K562 (cell line): ENCODE measurements around the gene DBH. TPM values are rescaled to one million over a fixed set of nuclear protein-coding genes. Genes with fewer than 3 reads are reported as not detected.

Experiments used
- ATAC-seq: fragments of 200-7000 bp; cut with Tn5 transposase; 3 replicates; pipeline ENCODE4 v1.9.1; 2020; ENCODE audit warnings: moderate library complexity
- BruUV-seq: library from RNA; stranded (reverse); fragments of 400-500 nt; replicated peaks from 2 replicates; lab custom pipeline; 2021; lab: Mats Ljungman, UMichigan
- CTCF ChIA-PET: fragments of 300-600 bp; formaldehyde crosslinking; extraction: SDS; loops from one replicate; lab custom pipeline; 2021; ENCODE audit warnings: low intra/inter-chr PET ratio; lab: Yijun Ruan, JAX
- POLR2A ChIA-PET: fragments of 300-600, 350-650 bp; sonication (Branson Sonifier 250); formaldehyde crosslinking; extraction: SDS; loops from one replicate; lab custom pipeline; 2021; ENCODE audit warnings: antibody characterized with exemption, inconsistent platforms; lab: Yijun Ruan, JAX
- DNase-seq, 4 experiments: peaks; one replicate each; pipeline versions ENCODE4 v3.0.0 to v3.0.0-alpha.2; 2011 to 2018; ENCODE audit warnings: low spot score in 3 of 4, mixed read lengths in 3 of 4; ENCODE audit errors: extremely low read depth in 1 of 4
- FAIRE-seq: peaks from 2 replicates; lab custom pipeline; 2011; peaks lifted over from hg19 to GRCh38; lab: Jason Lieb, UNC
- H2AFZ ChIP-seq: 2 replicates; pipeline ENCODE4 v1.6.0; 2011; ENCODE audit warnings: low read depth, low read length, control low read depth, inconsistent platforms
- H3K27ac ChIP-seq: fragments of 200-600 bp; 3 replicates; pipeline ENCODE4 v1.8.0; 2011; ENCODE audit warnings: low read depth, mild to moderate bottlenecking, control low read depth, inconsistent platforms, low read length, moderate library complexity, mixed read lengths; ENCODE audit errors: extremely low read depth
- H3K27me3 ChIP-seq, 2 experiments: fragments of 300-600 bp in 1 of 2; 2 replicates in 1 of 2; 3 replicates in 1 of 2; pipeline versions ENCODE4 v1.6.0 to v1.8.0; 2011; ENCODE audit warnings: inconsistent platforms in 2 of 2, low read length in 2 of 2, mild to moderate bottlenecking in 1 of 2, mixed read lengths in 1 of 2, moderate library complexity in 1 of 2; ENCODE audit not compliant: control insufficient read depth in 2 of 2, insufficient read depth in 2 of 2
- H3K36me3 ChIP-seq: fragments of 300-600 bp; 3 replicates; pipeline ENCODE4 v1.8.0; 2011; ENCODE audit warnings: mild to moderate bottlenecking, low read length, inconsistent platforms; ENCODE audit not compliant: control insufficient read depth, insufficient read depth
- H3K4me1 ChIP-seq, 2 experiments: fragments of 200-600 bp in 1 of 2; replicated peaks in 1 of 2; 2 replicates in 1 of 2; 3 replicates in 1 of 2; pipeline versions ENCODE4 v1.5.1 to v1.8.0; 2011; ENCODE audit warnings: inconsistent platforms in 2 of 2, low read length in 2 of 2, mild to moderate bottlenecking in 1 of 2, mixed read lengths in 1 of 2, moderate library complexity in 1 of 2; ENCODE audit not compliant: control insufficient read depth in 2 of 2, insufficient read depth in 2 of 2
- H3K4me2 ChIP-seq: 2 replicates; pipeline ENCODE4 v1.6.1; 2011; ENCODE audit warnings: low read length, control low read depth, inconsistent platforms, mixed read lengths; ENCODE audit not compliant: insufficient read depth
- H3K4me3 ChIP-seq: fragments of 200-600 bp; sonication (generic), shearing (Covaris generic); 2 replicates; pipeline ENCODE4 v1.5.1; 2016; ENCODE audit warnings: control low read depth, inconsistent platforms
- H3K79me2 ChIP-seq: fragments of 200-600 bp; 3 replicates; pipeline ENCODE4 v1.8.0; 2011; ENCODE audit warnings: low read length, inconsistent platforms; ENCODE audit not compliant: control insufficient read depth, insufficient read depth
- H3K9ac ChIP-seq, 2 experiments: 2 replicates each; pipeline versions ENCODE4 v1.6.0 to v1.6.1; 2011; ENCODE audit warnings: low read depth in 2 of 2, low read length in 2 of 2, control low read depth in 1 of 2, inconsistent platforms in 1 of 2, mild to moderate bottlenecking in 1 of 2, mixed read lengths in 1 of 2; ENCODE audit not compliant: insufficient read depth in 1 of 2
- H3K9me1 ChIP-seq: one replicate; pipeline ENCODE4 v1.6.0; 2011; ENCODE audit warnings: inconsistent platforms, mild to moderate bottlenecking, low read length, moderate library complexity; ENCODE audit not compliant: control insufficient read depth, insufficient read depth
- H3K9me3 ChIP-seq: replicated peaks from 2 replicates; pipeline ENCODE4 v1.5.1; 2011; ENCODE audit warnings: low read depth, low read length, inconsistent platforms; ENCODE audit not compliant: control insufficient read depth, insufficient read depth
- H4K20me1 ChIP-seq: replicated peaks from 2 replicates; pipeline ENCODE4 v1.6.1; 2011; ENCODE audit warnings: low read length, inconsistent platforms, mixed read lengths; ENCODE audit not compliant: control insufficient read depth, insufficient read depth
- CBFA2T3 ChIP-seq: fragments of 450-650 bp; IDR thresholded peaks from 2 replicates; pipeline ENCODE4 v1.6.1; 2017
- DMBX1 ChIP-seq: fragments of 250-450 bp; sonication (Bioruptor Pico); IDR thresholded peaks from 2 replicates; pipeline ENCODE4 v1.8.0; 2022; ENCODE audit warnings: inconsistent platforms, mild to moderate bottlenecking, moderate library complexity, borderline replicate concordance
- MEIS2 ChIP-seq: fragments of 450-650 bp; IDR thresholded peaks from 2 replicates; pipeline ENCODE4 v1.6.1; 2014; ENCODE audit warnings: mild to moderate bottlenecking; ENCODE audit not compliant: partially characterized antibody
- MYBL2 ChIP-seq, 2 experiments: fragments of 450-650 bp in 1 of 2; sonication (generic) in 1 of 2; formaldehyde crosslinking in 1 of 2; IDR thresholded peaks; 2 replicates each; pipeline versions ENCODE4 v1.6.1 to v1.8.1; 2017 to 2022; ENCODE audit warnings: borderline replicate concordance in 1 of 2, inconsistent platforms in 1 of 2, low read depth in 1 of 2, mild to moderate bottlenecking in 1 of 2, missing genetic modification reagents in 1 of 2, moderate library complexity in 1 of 2
- NR2C1 ChIP-seq, 2 experiments: fragments of 450-650 bp; IDR thresholded peaks; 2 replicates each; pipeline ENCODE4 v1.6.1; 2017; ENCODE audit warnings: mild to moderate bottlenecking in 2 of 2, antibody characterized with exemption in 1 of 2, inconsistent platforms in 1 of 2, missing compliant biosample characterization in 1 of 2, missing genetic modification characterization in 1 of 2
- RBBP5 ChIP-seq: fragments of 200-600 bp; sonication (generic); IDR thresholded peaks from 2 replicates; pipeline ENCODE4 v1.6.1; 2012; ENCODE audit warnings: borderline replicate concordance, mild to moderate bottlenecking, low read length, control low read depth, inconsistent platforms; ENCODE audit not compliant: insufficient read depth, poor library complexity, severe bottlenecking
- RBM25 ChIP-seq: fragments of 200-400 bp; formaldehyde crosslinking; IDR thresholded peaks from 2 replicates; pipeline ENCODE4 v1.6.1; 2018; ENCODE audit warnings: low read length, low read depth, moderate library complexity; ENCODE audit not compliant: severe bottlenecking
- RHOXF2B ChIP-seq: fragments of 250-450 bp; sonication (Bioruptor Pico); conservative IDR thresholded peaks from 2 replicates; pipeline ENCODE4 v1.5.1; 2021
- SLC30A9 ChIP-seq: fragments of 250-450 bp; sonication (Bioruptor Pico); IDR thresholded peaks from 2 replicates; pipeline ENCODE4 v1.8.0; 2022; ENCODE audit warnings: mild to moderate bottlenecking, moderate library complexity
- SPI1 ChIP-seq: IDR thresholded peaks from 2 replicates; pipeline ENCODE4 v1.6.1; 2011; ENCODE audit warnings: low read depth, low read length, control low read depth, borderline replicate concordance
- STAG1 ChIP-seq: sonication (generic); formaldehyde crosslinking; IDR thresholded peaks from 2 replicates; pipeline ENCODE4 v1.5.0; 2020; ENCODE audit warnings: missing genetic modification reagents, borderline replicate concordance
- ZFP36 ChIP-seq: fragments of 150-350 bp; IDR thresholded peaks from 2 replicates; pipeline ENCODE4 v1.6.1; 2018; ENCODE audit warnings: low read length, low read depth; ENCODE audit not compliant: partially characterized antibody
- ZNF232 ChIP-seq: sonication (generic); formaldehyde crosslinking; IDR thresholded peaks from 2 replicates; pipeline ENCODE4 v1.8.0; 2022; ENCODE audit warnings: mild to moderate bottlenecking, missing genetic modification reagents
- ZSCAN29 ChIP-seq: fragments of 450-650 bp; IDR thresholded peaks from 2 replicates; pipeline ENCODE4 v1.6.1; 2017
- WGBS: fragments of 100-300 bp; shearing (Covaris generic); methylation state at CpG from one replicate; pipeline ENCODE4 v1.1.6; 2016; ENCODE audit warnings: low coverage, mixed read lengths; ENCODE audit not compliant: insufficient coverage; ENCODE audit errors: missing lambda C conversion rate; 5-methylcytosine and 5-hydroxymethylcytosine counted together
- in situ Hi-C: fragments of 300-500 bp; cut with MboI; formaldehyde crosslinking; loops from 4 replicates; pipeline ENCODE4 v1.15.0; 2018; ENCODE audit warnings: inconsistent platforms, mixed read lengths
- intact Hi-C: fragments of 100-400 bp; cut with micrococcal nuclease; formaldehyde crosslinking; loops from 2 replicates; pipeline ENCODE4 v1.14.2; 2022
- polyA plus RNA-seq, 8 experiments: library from polyadenylated mRNA; depleted of rRNA in 4 of 8; stranded (reverse) in 5 of 8; unstranded in 3 of 8; fragments of >200 nt; fragmentation: Nextera tagmentation in 2 of 8; fragmentation: Illumina TruSeq in 1 of 8; extraction: Ambion mirVana in 2 of 8; extraction: Trizol in 1 of 8; gene quantifications; 2 replicates each; pipeline versions ENCODE4 v1.2.1 to v1.2.3, GENCODE V29; 2011 to 2014; ENCODE audit warnings: inconsistent platforms in 1 of 8, missing spikeins in 1 of 8
- total RNA-seq, 7 experiments: library from RNA; depleted of rRNA in 6 of 7; stranded (reverse); fragments of >200 nt in 6 of 7; fragmentation: Illumina TruSeq in 2 of 7; extraction: Trizol in 2 of 7; gene quantifications; 2 replicates each; pipeline versions ENCODE4 v1.2.1 to v1.2.3, GENCODE V29; 2011 to 2021; ENCODE audit warnings: low replicate concordance in 1 of 7
- TF ChIP-seq, protein P1 (sequence below), 2 experiments: fragments of 450-650 bp in 1 of 2; sonication (generic) in 1 of 2; formaldehyde crosslinking; conservative IDR thresholded peaks; 2 replicates each; pipeline versions ENCODE4 v1.4.0 to v1.8.1; 2020 to 2022; ENCODE audit warnings: mild to moderate bottlenecking in 1 of 2, missing genetic modification reagents in 1 of 2
- TF ChIP-seq, protein P2 (sequence below): IDR thresholded peaks from 2 replicates; pipeline ENCODE4 v1.6.1; 2014; ENCODE audit warnings: antibody characterized with exemption
- TF ChIP-seq, protein P3 (sequence below): fragments of 250-450 bp; sonication (Bioruptor Pico); IDR thresholded peaks from 2 replicates; pipeline ENCODE4 v1.8.0; 2021; ENCODE audit warnings: moderate library complexity, mild to moderate bottlenecking, inconsistent platforms

The DBH gene
- total and polyA plus RNA-seq, 9 of the 15 experiments (the other 6 are each of a cell fraction or from before 2014, with no cell fraction given), result not detected

DNA sequence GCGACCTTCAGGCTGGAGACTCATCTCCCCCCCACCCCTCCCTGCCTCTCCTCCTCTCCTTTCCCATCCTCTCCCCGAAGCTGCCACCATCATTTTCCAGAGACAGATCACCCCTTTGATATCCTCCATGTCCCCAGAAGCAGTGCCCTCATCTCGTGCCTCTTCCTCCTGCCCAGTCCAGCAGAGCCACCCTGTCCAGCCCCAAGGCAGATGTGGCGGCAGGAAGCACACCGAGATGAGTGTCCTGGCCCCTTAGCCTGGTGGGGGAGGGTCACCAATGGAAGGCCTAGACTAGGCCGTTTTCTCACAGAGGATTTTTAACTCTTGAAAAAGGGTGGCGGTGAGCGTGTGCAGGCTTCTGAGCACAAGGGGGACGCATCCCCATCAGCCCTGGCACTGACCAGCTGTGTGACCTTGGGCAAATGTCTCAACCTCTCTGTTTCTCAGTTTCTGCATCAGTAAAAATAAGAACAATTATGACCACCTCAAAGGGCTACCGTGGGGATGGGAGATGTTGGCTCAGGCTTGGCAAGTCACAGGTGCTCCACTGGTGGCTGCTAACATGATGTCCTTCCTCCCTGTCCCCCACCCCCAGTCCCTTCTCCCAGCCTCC lies 53.1 kb downstream of the DBH start:
- WGBS, result 2% methylated on average over 9 of the region's 10 CpGs
- no peaks in the 10 kb centered on the region for H3K9me3 ChIP-seq
- H3K79me2 ChIP-seq, result no peaks in the 10 kb centered on the region
- TF ChIP-seq NR2C1 (IDR thresholded peaks at IDR 0.05) (no peak), NR2C1 (tag; IDR thresholded peaks at IDR 0.05) (no peak), SPI1 (no peak), ZFP36 (peak; percentile 76), DMBX1 (CRISPR knock-in tag) (no peak), RHOXF2B (no peak), ZSCAN29 (no peak), RBBP5 (no peak), MYBL2 (IDR thresholded peaks at IDR 0.05; ENCODE audit: low read depth) (no peak), MYBL2 (CRISPR knock-in tag; IDR thresholded peaks at IDR 0.05; ENCODE audit: borderline replicate concordance) (no peak), STAG1 (CRISPR knock-in tag) (no peak), ZNF232 (no peak), SLC30A9 (CRISPR knock-in tag) (no peak), RBM25 (peak; percentile 94), MEIS2 (no peak), CBFA2T3 (no peak)
- TF ChIP-seq, protein P1, sequence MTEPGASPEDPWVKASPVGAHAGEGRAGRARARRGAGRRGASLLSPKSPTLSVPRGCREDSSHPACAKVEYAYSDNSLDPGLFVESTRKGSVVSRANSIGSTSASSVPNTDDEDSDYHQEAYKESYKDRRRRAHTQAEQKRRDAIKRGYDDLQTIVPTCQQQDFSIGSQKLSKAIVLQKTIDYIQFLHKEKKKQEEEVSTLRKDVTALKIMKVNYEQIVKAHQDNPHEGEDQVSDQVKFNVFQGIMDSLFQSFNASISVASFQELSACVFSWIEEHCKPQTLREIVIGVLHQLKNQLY (CRISPR knock-in tag; conservative IDR thresholded peaks at IDR 0.05), result no peak
- TF ChIP-seq, protein P2, sequence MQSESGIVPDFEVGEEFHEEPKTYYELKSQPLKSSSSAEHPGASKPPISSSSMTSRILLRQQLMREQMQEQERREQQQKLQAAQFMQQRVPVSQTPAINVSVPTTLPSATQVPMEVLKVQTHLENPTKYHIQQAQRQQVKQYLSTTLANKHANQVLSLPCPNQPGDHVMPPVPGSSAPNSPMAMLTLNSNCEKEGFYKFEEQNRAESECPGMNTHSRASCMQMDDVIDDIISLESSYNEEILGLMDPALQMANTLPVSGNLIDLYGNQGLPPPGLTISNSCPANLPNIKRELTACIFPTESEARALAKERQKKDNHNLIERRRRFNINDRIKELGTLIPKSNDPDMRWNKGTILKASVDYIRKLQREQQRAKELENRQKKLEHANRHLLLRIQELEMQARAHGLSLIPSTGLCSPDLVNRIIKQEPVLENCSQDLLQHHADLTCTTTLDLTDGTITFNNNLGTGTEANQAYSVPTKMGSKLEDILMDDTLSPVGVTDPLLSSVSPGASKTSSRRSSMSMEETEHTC, result no peak
- TF ChIP-seq, protein P3, sequence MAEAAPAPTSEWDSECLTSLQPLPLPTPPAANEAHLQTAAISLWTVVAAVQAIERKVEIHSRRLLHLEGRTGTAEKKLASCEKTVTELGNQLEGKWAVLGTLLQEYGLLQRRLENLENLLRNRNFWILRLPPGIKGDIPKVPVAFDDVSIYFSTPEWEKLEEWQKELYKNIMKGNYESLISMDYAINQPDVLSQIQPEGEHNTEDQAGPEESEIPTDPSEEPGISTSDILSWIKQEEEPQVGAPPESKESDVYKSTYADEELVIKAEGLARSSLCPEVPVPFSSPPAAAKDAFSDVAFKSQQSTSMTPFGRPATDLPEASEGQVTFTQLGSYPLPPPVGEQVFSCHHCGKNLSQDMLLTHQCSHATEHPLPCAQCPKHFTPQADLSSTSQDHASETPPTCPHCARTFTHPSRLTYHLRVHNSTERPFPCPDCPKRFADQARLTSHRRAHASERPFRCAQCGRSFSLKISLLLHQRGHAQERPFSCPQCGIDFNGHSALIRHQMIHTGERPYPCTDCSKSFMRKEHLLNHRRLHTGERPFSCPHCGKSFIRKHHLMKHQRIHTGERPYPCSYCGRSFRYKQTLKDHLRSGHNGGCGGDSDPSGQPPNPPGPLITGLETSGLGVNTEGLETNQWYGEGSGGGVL (CRISPR knock-in tag), result no peak
- TF ChIP-seq, all 486 proteins: peak for 2
- Histone ChIP-seq H3K4me2 (no peak overlapping the region), H3K4me3 (no peak overlapping the region), H3K9ac (no peak overlapping the region), H3K4me1 (peaks cover 0 to 4% of the 10 kb centered on the region in 2 experiments; a peak in 2 of 5 replicates), H2AFZ (no peak overlapping the region), H3K9me1 (no peaks in the 10 kb centered on the region), H3K27ac (no peak overlapping the region), H3K36me3 (no peaks in the 10 kb centered on the region), H4K20me1 (peaks cover 15% of the 10 kb centered on the region), H3K27me3 (peaks cover 19 to 90% of the 10 kb centered on the region in 2 experiments; a peak in 4 of 5 replicates)
- ATAC-seq (no peak), FAIRE-seq (no peak), DNase-seq (no peak)
- CTCF ChIA-PET, result no interaction called here
- BruUV-seq, result no TSS peak
- in situ Hi-C loops, result no loop called here
- intact Hi-C loops, result no loop called here
- POLR2A ChIA-PET, result interaction anchor here (0.6 kb wide), 1 partner anchor 13 kb away, joined by 4 read pairs; no protein-coding TSS in a partner anchor
